GOT3 (cell line): ENCODE results near the gene WSCD1.
A peak's percentile ranks its signal among the peaks of the same experiment; 100 is the strongest.

Experiments used
- DNase-seq: peaks from one replicate; lab custom pipeline; 2025; ENCODE audit warnings: mixed read lengths; lab: John Stamatoyannopoulos, UW

Gene WSCD1

GRCh38 chr17:6160232-6160555, 90.0 kb downstream of the WSCD1 start:
- DNase-seq: no peak

GRCh38 chr17:6160911-6161855, 91.0 kb downstream of the WSCD1 start:
- DNase-seq: no peak

DNA sequence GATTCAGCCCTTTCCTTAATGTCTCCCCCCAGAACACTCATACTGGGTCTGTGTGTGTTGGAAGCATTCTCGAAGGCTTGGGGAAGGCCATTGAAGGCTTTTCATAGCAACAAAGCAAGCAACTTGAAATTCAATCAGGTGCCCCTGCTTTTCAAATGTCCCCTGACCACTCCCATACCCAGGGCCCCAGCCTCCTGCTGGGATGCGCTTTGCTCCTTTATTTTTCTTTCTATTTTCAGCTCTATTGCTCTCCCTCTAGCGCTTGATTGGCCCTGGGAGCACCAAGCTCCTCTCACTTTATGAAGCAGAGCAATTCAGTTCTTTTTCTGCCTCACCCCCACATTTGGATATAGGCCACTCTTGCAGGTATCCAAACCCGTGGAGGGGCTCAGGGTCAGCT, 92.0 kb downstream of the WSCD1 start:
- DNase-seq: no peak

- DNase-seq: no peak
Observed at GRCh38 chr17:6162892-6163291, 92.7 kb downstream of the WSCD1 start.

GRCh38 chr17:6163612-6164333, 93.6 kb downstream of the WSCD1 start:
- peak; percentile 14 for DNase-seq

DNA sequence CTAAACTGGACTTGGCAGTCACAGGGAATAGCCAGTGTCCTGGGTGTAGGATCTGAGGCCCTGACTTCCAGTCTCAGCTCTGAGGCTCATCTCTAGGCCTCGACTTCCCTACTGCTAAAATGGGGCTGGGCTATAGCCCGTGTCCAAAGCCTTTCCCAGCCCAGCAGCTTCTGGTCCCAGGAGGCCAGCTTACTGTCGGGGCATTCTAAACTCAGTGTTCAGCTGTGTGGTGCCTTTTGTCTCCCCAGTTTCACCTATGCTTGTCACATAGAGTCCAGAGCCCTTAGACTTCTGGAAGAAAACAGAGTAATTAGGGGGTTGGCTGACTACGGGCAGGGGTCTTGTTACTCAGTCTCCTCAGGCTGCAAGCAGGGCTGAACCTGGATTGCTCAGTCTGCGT, 94.8 kb downstream of the WSCD1 start:
- no peak for DNase-seq

DNA sequence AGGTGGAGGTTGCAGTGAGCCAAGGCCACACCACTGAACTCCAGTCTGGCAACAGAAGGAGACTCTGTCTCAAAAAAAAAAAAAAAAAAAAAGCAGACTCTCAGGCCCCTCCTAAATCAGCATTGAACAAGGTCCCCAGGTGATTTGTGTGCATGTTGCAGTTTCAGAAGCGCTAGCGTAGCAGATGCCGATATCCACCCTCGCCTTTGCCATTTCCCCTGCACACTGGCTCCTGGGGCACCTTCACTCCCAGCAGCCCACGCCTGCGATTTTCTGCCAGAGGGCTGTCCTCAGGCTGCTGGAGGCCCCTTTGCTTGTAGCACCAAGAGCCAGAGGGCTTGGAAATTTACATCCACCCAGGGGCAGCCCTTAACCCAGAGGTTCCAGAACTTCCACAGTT, 95.6 kb downstream of the WSCD1 start:
- DNase-seq: no peak

DNA sequence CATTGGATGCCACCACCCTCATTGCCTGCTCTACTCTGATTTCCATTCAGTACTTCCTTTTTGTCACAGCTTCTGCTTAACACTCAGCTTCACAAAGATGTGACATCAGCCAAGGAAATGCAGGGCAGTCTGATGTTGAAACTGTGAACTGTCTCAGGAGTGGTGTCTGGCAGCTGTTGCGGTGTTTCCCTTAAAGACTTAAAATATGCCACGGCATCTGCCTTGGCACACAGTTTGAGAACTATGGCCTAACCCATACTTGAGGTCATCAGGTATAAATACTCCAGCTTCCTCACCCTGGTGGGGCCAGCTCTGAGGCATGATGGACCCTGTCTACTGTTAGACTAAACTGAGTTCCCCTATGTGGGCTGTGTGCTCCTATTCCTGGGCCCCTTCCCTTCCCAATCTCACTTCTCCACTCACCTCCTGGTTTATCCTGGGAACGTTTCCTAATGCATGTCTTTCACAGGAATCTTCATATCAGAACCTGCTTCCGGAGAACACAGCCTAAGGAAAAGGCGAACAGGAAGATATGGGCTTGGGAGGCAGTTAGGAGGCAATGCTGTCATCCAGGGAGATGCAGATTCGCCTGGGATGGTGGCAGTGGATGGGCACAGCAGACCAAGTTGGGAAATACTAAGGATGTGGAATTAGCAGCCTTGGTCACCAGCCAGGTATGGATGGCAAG, 96.5 kb downstream of the WSCD1 start:
- DNase-seq: no peak

DNA sequence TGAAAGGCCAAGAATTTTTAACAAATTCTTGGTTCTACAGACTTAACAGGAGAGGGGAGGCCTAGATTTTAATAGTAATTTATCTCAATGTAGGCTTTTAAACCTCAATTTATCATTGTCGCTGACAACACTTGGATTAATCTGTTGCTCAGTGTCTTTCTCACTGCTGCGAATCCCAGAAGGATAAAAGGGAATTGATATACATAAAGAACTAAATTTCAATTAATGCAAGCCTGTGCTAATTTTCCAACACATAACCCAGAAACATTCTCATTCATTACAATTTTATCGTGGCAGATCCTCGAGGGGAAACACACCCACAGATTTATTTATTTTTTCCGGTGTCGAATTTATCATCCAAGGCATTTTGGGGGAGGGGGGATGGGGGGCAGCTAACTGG, 98.1 kb downstream of the WSCD1 start:
- no peak for DNase-seq

GRCh38 chr17:6170349-6170748, 100.2 kb downstream of the WSCD1 start:
- no peak for DNase-seq

GRCh38 chr17:6172642-6173330, 102.6 kb downstream of the WSCD1 start:
- DNase-seq: no peak

- DNase-seq: no peak
Observed at GRCh38 chr17:6173653-6174052, 103.5 kb downstream of the WSCD1 start.
